Daoy (cell line): ENCODE measurements around the gene RPS27. TPM values are rescaled to one million over a fixed set of nuclear protein-coding genes. Genes with fewer than 3 reads are reported as not detected.

Experiments used
- DNase-seq: peaks from one replicate; pipeline ENCODE4 v3.0.0-alpha.2; 2015; ENCODE audit warnings: low read depth
- total RNA-seq: library from RNA; depleted of rRNA; stranded (reverse); fragments of >200 nt; shearing (Covaris generic); gene quantifications from 2 replicates; pipeline ENCODE4 v1.2.3, GENCODE V29; 2014; rRNA removed

Gene RPS27
- total RNA-seq, result 1,654 and 2,786 TPM in 2 replicates

DNA sequence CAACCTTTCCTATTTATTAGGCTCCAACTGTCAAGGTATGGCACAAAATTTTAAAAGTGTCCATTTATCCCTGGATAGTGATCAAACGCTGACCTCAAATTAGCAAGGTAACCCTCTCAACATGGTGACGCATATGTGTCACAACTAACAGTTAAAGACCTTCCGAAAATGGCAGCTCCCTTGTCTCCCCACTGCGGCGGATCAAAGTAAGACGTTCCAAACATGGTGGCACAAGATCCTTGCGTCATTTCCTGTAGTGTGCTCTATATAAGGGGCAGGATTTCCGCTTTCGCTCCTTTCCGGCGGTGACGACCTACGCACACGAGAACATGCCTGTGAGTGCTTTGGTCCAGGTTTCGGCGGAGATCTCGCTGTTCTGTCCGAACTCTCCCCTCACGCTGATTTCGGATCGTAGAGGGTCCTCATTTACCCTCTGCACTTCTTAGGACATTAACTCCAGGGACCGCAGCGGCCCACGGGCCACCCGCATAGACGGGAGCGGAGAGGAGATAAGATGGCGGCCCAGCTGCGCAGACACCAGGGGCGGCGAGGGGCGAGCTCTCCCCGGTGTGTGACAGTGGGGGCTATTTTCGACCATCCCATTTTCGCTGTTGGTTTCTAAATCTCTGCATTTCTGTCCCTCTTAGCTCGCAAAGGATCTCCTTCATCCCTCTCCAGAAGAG lies at the start of gene RPS27:
TSS of gene RPS27 (plus strand) at position 295 of the 683 bp plus-strand sequence. CDS start at position 330, 35 bp downstream.
- DNase-seq, result peak; percentile 97

DNA sequence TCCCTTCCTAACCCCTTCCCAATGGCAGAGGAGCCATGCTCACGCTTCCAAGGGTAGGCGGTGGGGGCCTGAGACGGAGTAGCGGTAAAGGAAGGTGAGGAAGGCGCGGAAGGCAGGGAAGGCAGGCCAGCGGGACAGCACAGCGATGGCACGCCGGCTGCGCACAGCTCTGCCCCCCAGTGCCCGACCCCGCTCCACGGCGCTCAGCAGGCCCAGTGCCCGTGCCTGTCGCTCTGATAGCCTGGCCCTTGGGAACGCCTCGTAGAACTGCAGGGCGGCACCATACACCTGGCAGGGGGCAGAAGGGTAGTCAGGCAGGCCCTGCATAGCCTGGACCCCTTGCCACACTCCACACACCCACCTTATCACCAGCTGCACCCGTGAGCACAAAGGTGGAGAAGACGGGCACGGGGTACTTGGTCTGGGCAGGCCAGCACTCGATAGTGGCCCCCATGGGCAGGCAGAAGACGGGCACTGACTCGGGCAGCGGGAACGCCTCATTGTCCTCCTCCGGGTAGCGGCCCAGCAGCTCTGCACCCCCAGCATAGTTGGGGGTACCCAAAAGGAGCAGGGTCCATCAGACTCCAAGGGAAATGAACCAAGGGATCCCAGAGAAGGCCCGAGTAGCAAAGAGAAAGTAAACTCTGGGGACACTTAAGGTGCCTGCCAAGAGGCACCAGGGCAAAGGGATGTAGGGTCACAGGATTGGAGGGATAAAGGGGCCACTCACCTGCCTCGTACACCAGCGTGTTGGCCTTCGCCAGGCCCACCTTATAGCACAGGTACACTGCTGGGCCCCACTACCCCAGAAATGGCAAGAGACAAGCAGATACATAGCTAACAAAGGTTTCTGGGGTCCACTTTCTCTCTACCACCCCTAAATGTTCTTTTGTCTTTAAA lies 48.5 kb upstream of the RPS27 start:
- DNase-seq, result no peak

DNA sequence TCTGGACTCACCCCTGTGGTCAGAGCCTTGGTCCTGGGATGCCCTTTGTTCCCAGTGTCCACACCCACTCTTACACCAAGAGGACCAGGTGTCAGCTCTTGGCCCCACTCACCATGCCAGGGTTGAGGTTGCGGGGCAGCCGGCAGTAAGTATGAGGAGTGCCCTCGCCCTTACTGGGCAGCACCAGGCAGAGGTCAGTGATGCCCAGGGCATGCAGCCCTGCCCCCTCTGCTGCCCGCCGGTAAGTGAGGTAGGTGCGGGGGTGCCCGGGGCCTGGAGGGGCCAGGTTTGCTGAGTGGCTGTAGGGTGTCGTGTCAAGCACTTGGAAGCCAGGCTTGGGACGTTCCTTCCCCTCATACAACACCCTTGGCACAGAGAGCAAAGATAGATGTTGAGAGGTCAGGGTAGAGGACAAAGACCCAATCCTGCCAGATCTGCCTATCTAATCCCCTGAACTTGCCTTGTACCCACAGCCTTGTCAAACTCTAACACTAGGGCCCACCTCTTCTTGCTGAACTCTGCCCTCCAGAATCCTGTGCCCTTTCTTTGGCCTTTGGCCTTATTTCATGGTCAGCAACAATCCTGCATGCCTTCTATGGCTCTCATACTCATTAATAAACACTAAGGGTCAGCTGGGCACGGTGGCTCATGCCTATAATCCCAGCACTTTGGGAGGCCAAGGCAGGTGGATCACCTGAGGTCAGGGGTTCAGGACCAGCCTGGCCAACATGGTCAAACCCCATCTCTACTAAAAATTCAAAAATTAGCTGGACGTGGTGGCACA lies 47.6 kb upstream of the RPS27 start:
- DNase-seq, result no peak

DNA sequence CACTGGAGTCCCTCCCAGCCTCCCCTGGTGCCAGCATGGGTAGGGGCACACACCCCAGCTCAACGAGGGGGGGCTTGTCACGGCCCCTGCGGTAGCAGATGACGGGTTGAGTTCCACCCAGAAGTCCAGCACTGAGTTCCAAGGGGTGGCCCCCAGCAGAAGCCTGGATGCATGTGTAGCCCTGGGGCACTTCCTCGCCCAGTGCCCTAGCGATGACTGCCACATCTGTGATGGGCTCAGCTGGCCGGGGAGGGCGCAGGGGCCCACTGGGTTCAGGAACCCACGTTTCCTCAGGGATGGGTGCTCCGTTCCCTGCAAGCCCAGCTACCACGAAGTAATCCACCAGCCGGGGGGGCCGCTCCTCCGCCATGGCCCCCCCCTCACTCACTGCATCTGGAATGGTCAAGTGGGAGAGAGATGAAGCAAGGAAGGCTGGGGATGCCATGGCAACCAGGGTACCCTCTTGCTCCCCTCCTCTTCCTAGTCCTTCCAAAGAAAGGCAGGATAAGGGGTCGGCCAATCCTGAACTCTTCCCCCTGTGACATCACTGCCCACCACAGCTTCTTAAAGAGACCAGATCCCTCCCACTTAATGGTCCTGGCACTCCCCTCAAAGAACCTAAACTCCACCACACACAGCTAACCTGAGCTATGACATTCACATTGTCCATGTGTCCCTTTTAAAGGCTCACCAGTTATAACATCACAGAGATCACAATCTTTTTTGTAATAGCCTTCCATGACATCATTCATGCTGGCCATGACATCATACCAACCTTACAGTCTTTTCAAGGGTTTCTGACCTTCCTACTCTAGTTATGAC lies 46.3 kb upstream of the RPS27 start:
- no peak for DNase-seq

DNA sequence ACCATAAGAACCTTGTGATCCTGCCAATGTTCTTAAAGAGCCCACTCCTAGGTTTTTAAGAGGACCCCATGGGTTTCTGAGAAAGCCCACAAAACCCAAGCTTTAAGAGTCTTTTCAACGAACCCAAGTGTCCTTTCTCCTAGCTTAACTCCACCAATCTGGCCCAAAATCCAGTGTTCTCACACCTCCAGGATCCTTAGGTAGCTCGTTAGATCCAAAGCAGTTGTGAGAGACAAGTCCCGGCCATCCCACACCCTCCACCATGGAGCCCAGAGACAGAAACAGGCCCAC lies 45.8 kb upstream of the RPS27 start:
- no peak for DNase-seq

DNA sequence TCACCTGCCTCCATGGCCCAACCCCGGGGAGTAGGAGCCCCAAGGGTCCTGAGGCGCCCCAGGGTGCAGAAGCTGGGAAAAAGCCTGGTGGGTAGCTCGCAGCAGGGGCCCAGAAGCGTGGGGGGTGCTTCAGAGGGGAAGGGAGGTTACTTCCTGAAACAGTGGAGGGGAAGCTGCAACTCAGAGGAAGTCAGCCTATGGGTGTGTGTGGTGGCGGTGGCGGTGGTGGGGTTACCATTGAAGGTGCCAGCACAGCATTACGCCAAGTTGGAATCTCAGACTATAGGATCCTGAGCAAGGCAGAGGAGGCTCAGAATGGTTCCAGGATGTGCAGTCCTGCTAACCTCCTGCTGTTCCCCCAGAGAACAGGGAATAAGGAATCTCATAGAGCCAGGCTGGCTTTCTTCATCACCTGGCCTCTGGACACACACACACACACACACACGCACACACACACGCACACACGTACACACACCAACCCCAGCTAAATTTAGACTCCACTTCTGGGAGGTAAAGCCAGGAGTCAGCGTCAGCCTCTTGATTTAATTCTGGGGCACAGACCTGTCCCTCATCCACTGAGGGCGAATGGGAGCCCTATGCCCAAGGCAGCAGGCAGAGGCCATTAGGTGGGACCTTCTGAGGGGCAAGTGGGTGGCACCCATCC lies 45.3 kb upstream of the RPS27 start:
- DNase-seq, result no peak

DNA sequence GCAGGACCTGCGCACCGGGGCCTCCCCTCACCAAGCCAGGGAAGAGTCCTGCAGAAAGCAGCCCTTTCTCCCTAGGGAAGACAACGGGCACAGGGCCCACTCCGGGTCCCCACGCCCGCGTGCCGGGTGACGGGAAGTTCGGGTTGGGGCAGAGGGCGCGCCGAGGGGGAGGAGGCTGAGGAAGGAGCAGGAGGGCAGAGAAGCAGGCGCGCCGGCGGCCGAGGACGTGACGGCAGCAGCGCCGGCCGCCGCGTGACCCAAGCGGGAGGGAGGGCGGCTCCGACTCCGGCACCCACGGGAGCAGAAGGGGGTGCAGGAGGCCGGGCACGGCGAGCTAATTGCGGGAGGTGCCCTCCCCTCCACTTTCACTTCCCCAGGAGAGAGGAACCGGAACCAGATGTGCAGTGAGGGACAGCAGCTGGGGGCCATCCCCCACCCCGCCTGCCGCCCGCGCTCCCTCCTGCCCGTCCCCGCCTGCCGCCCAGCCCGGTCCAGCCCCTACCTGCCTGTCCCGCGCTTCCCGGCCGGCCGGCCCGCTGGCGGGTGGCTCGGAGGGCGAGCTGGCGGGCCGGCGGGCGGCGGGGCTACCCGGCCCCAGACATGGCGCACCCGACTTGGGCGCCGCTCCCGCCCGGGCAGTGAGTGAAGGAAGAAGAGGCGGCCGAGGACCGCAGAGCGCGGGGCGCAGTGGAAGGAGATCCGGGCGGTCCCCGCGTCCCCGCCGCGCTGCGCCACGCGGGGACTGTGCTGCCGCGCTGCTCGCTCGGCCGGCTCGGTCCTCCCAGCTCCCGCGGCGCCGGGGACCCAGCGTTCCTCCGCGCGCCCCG lies 44.6 kb upstream of the RPS27 start:
- peak; percentile 79 for DNase-seq

DNA sequence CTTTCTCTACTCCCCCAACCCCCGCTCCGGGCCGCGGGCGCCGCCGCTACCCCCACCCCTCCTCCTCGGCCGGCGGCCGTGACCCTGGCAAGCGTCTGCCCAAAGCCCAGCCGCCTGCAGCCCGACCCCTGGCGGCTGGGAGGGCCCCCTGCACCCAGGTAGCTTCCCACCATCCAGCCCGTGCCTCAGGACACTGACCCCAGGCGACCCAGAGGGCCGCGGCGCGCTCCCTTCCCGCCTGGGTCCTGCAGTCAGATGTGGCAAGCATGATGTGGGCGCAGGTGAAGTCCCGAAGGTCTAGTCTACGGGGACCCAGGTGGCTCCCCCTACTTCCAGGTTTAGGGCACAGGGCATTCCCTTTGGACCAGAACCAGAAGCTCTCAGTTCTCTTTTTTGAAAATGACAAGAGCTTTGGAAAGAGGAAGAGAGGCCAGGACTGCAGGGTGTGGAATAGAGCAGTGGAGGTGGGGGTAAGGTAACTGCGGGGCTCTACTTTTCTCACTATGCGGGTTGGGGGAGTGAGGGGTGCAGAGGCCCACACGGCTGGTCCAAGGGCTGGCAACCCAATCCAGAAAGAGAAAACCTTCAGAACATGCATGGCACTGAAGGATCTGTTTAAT lies 43.8 kb upstream of the RPS27 start, which contains the start of gene DENND4B:
TSS of gene DENND4B (minus strand) at position 97 of the 620 bp plus-strand sequence. CDS start 2,344 bp downstream, outside the sequence.
- peak; percentile 86 for DNase-seq

DNA sequence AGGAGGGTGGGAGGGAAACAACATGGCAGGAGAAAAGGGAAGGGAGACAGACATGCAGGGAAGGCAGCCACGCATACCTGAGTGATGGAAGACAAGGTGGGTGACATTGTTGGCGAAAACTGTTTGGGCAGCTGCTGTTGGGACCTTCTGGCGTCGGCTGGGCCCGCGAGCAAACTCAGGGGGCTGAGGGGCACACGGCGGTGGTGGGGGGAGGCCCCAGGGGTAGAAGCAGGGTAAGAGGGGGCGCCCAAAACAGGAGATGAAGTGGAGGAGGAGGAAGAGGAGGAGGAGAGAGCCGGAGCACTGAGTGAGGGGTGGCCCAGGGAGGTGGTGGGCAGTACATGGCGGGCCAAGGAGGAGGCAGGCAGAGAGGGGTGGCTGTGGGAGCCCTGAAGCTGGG lies 39.4 kb upstream of the RPS27 start:
- no peak for DNase-seq

DNA sequence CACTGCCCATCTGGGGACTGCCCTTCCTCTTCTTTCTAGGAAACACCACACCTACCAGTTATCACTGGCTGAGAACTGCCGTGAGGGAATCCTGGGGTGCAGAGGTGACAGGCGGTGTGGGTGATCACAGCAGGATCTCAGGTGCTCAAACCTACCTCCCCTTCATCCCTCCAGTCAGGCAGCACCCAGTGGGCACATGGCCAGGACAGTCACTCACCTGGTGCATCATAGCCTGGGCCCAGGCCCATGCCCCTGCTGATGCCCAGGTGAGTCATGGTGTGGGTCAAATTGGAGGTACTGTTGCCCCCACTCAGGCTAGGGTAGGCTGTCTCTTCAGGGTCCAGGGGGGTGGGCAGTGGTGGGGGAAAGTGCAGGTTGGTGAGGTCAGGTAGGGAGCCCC lies 38.8 kb upstream of the RPS27 start:
- DNase-seq, result no peak

DNA sequence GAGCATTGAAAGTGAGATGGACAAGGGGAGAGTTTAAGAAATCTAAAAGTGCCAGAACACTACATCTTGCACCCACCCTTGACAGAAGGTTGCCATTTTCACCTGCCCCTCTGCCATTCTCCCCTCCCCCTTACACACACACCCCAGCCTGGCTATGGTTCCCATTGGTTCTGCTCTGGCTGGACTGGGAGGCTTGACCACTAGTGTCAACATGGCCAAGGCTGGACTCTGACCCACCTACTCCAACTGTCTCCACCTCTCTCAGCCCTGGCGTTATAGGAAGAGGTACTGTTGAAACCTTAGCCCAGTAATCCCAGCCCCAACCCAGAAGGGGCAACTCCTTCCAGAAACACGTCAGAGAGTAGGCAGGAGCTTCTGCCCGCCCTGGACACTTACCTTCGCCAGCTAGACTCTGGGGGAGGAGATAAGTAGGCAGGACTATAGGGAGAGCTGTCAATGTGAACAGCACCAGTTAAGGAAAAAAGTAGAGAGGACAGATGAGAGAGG lies 36.6 kb upstream of the RPS27 start:
- DNase-seq, result no peak

DNA sequence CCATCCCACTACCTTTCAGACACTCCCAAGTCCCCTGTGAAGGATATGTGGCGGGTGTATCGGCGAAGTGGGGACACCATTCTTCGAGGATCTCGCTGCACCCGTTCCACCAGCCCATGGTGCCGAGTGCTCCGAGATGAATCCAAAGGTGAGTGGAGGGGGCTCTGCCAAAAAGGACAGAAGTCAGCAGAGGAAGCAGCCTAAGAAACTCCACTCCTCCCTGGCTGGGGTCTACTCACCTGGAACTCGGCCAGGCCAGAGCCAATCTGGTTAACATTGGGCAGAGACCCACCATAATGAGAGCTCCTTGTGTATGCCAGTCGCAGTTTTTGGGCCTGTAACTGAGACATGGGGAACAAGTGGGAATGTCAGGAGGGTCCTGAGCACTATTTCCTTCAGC lies 35.7 kb upstream of the RPS27 start:
- DNase-seq, result no peak

DNA sequence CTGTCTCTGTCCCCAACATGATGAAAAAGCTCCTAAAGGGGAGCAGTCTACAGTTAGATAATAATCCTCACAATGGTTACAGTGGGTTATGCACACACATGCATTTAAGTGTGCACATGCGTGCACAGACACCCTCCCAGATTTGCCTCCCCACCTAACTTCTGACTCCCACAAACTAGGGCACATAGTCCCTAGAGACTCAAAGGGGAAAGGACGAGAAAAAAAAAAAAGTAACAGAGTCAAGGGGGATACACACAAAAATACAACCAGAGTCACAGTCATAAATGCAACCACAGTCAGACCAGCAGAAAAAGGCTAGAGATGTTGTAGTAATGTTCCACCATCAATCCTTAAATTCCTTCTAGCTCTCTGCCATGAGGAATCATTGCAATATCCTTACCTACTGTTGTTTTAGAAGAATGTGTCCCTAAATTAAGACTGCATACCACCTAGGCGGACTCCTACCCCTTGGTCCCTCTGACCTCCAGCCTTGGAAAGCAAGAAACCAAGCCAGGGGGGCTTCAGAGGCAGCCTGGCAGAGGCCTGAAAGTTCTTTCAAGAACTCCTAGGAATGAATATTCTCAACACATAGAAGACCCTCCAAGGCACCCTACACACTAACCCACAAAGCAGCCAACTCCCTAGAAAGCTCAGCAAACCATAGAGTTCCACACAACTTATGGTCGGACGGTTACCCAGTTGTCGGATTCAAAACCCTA lies 33.4 kb upstream of the RPS27 start:
- no peak for DNase-seq

DNA sequence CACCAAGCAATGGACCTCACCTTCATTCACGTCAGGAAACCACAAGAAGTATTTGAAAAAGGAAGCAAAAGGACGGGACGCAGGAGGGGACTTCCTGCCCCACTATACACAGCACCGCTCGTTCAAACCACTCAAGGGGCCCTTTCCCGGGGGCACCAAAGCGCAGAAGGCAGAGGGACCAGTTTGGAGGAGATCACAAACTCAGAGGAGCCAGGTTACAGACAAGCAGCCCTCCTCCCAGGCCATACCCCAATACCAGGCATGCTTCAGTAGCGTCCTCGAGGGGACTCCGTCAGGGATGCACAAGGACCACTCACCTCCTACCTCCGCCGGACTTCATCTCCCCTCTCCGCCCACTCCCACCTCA lies 32.8 kb upstream of the RPS27 start:
- DNase-seq, result peak; percentile 45

DNA sequence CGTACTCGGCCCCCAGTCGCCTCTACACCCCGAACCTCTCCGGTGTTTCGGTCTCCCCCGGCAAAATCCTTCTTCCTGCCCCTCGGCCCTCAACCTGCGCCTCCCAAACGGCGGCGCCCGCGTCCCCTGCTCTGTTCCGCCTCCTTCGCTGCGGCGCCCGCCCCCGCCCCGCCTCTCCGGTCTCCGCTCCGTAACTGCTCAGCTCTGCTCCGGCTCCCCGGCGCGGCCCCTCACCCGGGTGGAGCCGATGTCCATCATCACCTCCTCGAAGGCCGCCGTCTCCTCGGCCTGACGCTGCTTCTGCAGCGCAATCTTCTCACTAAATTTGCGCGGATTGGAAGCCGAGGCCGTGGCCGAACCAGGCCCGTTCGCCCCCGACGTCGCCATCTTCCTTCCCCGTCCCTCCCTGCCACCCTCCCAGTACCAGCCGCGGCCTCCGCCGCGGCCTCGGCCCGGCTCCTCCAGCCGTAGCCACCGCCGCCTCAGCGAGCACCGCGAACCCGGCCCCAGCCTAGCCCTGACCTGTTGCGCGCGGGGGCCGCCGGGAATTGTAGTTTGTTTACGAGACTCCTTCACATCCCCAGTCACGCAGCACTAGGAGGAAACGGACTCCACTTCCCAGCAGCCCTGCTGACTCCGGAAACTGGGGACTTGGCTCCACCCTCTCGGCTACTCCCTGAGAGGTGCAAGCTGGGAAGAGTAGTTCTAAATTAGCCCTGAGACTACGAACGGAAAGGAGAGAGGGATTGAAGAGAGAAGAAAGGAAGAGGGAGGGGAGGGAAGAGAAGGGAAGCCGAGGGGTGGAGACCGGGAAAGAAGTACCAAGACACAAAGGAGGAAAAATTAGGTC lies 32.2 kb upstream of the RPS27 start, which contains the start of gene CRTC2:
TSS of gene CRTC2 (minus strand) at position 502 of the 850 bp plus-strand sequence. CDS start at position 387, 115 bp downstream.
- DNase-seq, result peak; percentile 99

DNA sequence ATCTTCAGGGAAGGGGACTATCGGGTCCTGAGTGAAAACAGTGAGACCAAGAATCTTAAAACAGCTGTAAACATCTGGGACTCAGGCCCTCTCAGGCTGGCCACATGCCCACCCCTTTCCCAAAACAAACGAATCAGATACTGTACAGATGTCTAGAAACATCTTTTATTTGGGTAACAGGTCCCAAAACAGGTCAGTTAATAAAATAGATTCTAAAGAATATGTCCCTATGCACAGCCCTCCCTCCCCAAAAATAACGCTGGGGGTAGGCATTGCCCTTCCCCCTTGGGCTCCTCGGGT lies 31.7 kb upstream of the RPS27 start:
- DNase-seq, result no peak

DNA sequence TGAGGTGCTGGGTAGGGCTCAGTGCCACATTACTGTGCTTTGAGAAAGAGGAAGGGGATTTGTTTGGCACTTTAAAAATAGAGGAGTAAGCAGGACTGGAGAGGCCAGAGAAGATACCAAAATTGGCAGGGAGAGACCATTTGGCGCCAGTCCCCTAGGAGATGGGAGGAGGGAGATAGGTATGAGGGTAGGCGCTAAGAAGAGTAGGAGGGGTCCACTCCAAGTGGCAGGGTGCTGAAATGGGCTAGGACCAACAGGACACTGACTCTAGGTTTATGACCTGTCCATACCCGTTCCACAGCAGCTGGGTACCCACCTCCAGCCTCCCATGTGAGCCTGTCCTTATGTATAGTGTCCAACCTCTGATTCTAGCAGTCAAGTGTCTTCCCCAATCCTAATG lies 31.1 kb upstream of the RPS27 start:
- no peak for DNase-seq

DNA sequence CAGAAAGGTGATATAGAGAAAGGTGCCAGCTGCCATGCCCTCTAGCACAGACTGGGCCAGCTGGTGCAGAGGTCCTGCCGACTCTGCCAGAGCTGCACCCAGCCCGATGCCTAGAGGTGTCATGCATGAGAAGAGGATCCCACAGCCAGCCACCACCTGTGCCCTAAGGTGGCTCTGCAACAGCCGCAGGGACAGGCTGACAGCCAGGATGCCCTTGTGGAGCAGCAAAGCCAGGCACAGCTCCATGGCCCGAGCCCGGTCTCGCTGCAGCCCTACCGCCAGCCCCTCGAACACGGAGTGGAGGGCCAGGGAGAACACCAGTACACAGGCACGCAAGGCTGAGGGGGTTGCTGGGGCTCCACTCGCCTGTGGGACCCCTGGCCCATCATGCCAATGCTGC lies 30.4 kb upstream of the RPS27 start:
- DNase-seq, result no peak
